Vagina (tissue), 2 donors: ENCODE data around the gene B4GALNT1. TPM values are rescaled to one million over a fixed set of nuclear protein-coding genes. Genes with fewer than 3 reads are reported as not detected.
"Not testable (repeated sequence)": the region's sequence is repeated elsewhere in the genome, so short reads cannot be mapped to it uniquely, and the experiment has no call there.

Experiments used
- DNase-seq, 2 donors: peaks; one replicate each; pipeline ENCODE4 v3.0.0-alpha.2; 2017; ENCODE audit errors: extremely low spot score in 2 of 2
- H3K27ac ChIP-seq: fragments of 200-600 bp; sonication (generic); one replicate; pipeline ENCODE4 v1.5.1; 2019
- H3K27me3 ChIP-seq: fragments of 200-600 bp; sonication (generic); one replicate; pipeline ENCODE4 v1.5.1; 2019
- H3K36me3 ChIP-seq, 2 donors: fragments of 200-600 bp; sonication (generic); one replicate each; pipeline ENCODE4 v1.5.1; 2017 to 2019
- H3K4me1 ChIP-seq: fragments of 200-600 bp; sonication (generic); one replicate; pipeline ENCODE4 v1.5.1; 2019
- H3K4me3 ChIP-seq, 2 donors: fragments of 200-600 bp; sonication (generic); 1 replicate in 1 of 2; 2 replicates in 1 of 2; pipeline ENCODE4 v1.5.1; 2016 to 2019
- H3K9me3 ChIP-seq: fragments of 200-600 bp; sonication (generic); one replicate; pipeline ENCODE4 v1.5.1; 2019
- CTCF ChIP-seq, 3 experiments: fragments of 450-650 bp in 2 of 3; fragments of 200-600 bp in 1 of 3; sonication (generic) in 1 of 3; IDR thresholded peaks; one replicate each; pipeline ENCODE4 v1.5.1; 2017 to 2019; ENCODE audit warnings: antibody characterized with exemption in 3 of 3, mild to moderate bottlenecking in 2 of 3, moderate library complexity in 2 of 3
- POLR2A ChIP-seq, 2 donors: fragments of 450-650 bp; IDR thresholded peaks; one replicate each; pipeline ENCODE4 v1.6.1; 2017; ENCODE audit warnings: antibody characterized with exemption in 2 of 2, mild to moderate bottlenecking in 2 of 2, moderate library complexity in 2 of 2
- POLR2AphosphoS5 ChIP-seq, 2 donors: sonication (generic); formaldehyde crosslinking; IDR thresholded peaks; one replicate each; pipeline ENCODE4 v1.9.0; 2017; ENCODE audit warnings: antibody characterized with exemption in 2 of 2, mild to moderate bottlenecking in 2 of 2, low read depth in 1 of 2; ENCODE audit not compliant: insufficient read depth in 1 of 2
- intact Hi-C: fragments of 100-400 bp; cut with DNase I; formaldehyde crosslinking; loops from one replicate; pipeline ENCODE4 v1.15.1; 2023
- total RNA-seq: library from RNA; depleted of rRNA; stranded (reverse); fragments of >200 nt; gene quantifications from one replicate; pipeline ENCODE4 v1.2.3, GENCODE V29; 2016

B4GALNT1 gene
- total RNA-seq, 1 donor from 2014 or later: 7.6 TPM

- TF ChIP-seq POLR2A (IDR thresholded peaks at IDR 0.05): no peak
- no peak for TF ChIP-seq CTCF (IDR thresholded peaks at IDR 0.05)
- Histone ChIP-seq H3K9me3 (no peaks in the 10 kb centered on the region), H3K27ac (no peak overlapping the region), H3K27me3 (no peaks in the 10 kb centered on the region), H3K36me3 (no peaks in the 10 kb centered on the region), H3K4me1 (no peaks in the 10 kb centered on the region), H3K4me3 (no peak overlapping the region)
- no peak for DNase-seq
- intact Hi-C loops: no loop called here
Measured at GRCh38 chr12:57666897-57667296, 33.9 kb upstream of the B4GALNT1 start.

GRCh38 chr12:57665066-57665820, 32.2 kb upstream of the B4GALNT1 start:
- DNase-seq, intact Hi-C loops, H3K4me3 ChIP-seq: not testable (repeated sequence)

GRCh38 chr12:57661376-57661775, 28.4 kb upstream of the B4GALNT1 start:
- H3K36me3 ChIP-seq: no peaks in the 10 kb centered on the region

More at GRCh38 chr12:57665066-57665820, 32.2 kb upstream of the B4GALNT1 start:
- not testable (repeated sequence) for H3K4me1 ChIP-seq, H3K27ac ChIP-seq, H3K9me3 ChIP-seq, H3K36me3 ChIP-seq, H3K27me3 ChIP-seq

GRCh38 chr12:57658890-57659289, 25.9 kb upstream of the B4GALNT1 start:
- H3K4me3 ChIP-seq: no peak overlapping the region
- TF ChIP-seq CTCF (IDR thresholded peaks at IDR 0.05) (no peak), POLR2A (IDR thresholded peaks at IDR 0.05) (no peak), POLR2AphosphoS5 (IDR thresholded peaks at IDR 0.05; ENCODE audit: insufficient read depth in 1 of 2, low read depth in 1 of 2) (no peak)
- DNase-seq: no peak
- no peak overlapping the region for H3K27ac ChIP-seq
- no peaks in the 10 kb centered on the region for H3K36me3 ChIP-seq
- no peaks in the 10 kb centered on the region for H3K9me3 ChIP-seq
- intact Hi-C loops: no loop called here
- H3K27me3 ChIP-seq: no peaks in the 10 kb centered on the region
- no peaks in the 10 kb centered on the region for H3K4me1 ChIP-seq

More at GRCh38 chr12:57661376-57661775, 28.4 kb upstream of the B4GALNT1 start:
- TF ChIP-seq POLR2A (IDR thresholded peaks at IDR 0.05): no peak
- Histone ChIP-seq H3K4me1 (no peaks in the 10 kb centered on the region), H3K27me3 (no peaks in the 10 kb centered on the region), H3K9me3 (no peaks in the 10 kb centered on the region), H3K4me3 (no peak overlapping the region), H3K27ac (no peak overlapping the region)
- DNase-seq: no peak
- intact Hi-C loops: no loop called here

- Histone ChIP-seq H3K9me3 (no peaks in the 10 kb centered on the region), H3K27me3 (no peaks in the 10 kb centered on the region), H3K4me1 (no peaks in the 10 kb centered on the region), H3K27ac (no peak overlapping the region), H3K36me3 (no peaks in the 10 kb centered on the region), H3K4me3 (no peak overlapping the region)
- DNase-seq: no peak
- TF ChIP-seq POLR2AphosphoS5 (IDR thresholded peaks at IDR 0.05; ENCODE audit: insufficient read depth in 1 of 2, low read depth in 1 of 2): no peak
- no peak for TF ChIP-seq CTCF (IDR thresholded peaks at IDR 0.05)
- intact Hi-C loops: no loop called here
Measured at GRCh38 chr12:57657744-57658143, 24.7 kb upstream of the B4GALNT1 start.

- DNase-seq, intact Hi-C loops, H3K27me3 ChIP-seq, H3K36me3 ChIP-seq, H3K4me1 ChIP-seq, H3K4me3 ChIP-seq, H3K9me3 ChIP-seq, H3K27ac ChIP-seq: not testable (repeated sequence)
Measured at GRCh38 chr12:57656408-57656807, 23.4 kb upstream of the B4GALNT1 start.
